Measurements from ENCODE around the gene ITGBL1.

Gene ITGBL1

DNA sequence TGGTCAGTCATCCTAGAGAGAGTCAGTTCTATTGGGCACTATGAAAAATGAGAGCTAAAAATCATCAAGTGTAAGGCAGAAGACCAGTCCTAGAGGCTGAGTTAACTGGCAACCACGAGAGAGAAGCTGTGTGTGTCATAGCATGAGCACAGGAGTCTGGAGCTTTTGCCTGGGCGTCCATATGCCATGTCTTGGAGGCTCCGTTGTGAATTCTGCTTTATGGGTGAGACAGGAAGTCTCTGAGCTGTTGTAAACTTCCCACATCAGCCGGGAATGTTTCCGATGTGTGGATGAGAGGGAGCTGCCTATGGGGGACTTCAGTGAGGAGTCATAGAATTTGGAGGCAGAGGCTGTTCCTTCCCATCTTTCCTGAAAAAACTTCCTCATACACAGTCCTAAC lies 120.0 kb downstream of the ITGBL1 start:
- DNase-seq = no peak

DNA sequence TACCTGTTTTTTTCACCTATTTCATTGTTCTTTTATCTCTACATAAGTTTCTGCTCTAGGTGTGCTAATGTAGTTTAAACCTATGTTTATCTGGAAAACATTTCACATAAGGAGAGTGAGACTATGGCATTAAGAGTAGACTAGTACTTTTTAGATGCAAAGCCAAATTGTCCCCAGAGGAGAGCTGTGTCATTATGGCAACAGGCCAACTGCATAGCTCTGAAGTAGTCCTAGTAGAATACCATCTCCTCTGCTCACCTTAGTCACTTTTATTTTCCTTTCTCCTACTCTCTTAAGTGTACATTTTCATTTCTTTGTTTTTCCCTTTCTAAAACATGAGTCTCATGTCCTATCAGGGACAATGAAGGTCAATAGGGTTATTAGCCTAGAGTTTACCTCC lies 123.1 kb downstream of the ITGBL1 start:
- no peak for DNase-seq

DNA sequence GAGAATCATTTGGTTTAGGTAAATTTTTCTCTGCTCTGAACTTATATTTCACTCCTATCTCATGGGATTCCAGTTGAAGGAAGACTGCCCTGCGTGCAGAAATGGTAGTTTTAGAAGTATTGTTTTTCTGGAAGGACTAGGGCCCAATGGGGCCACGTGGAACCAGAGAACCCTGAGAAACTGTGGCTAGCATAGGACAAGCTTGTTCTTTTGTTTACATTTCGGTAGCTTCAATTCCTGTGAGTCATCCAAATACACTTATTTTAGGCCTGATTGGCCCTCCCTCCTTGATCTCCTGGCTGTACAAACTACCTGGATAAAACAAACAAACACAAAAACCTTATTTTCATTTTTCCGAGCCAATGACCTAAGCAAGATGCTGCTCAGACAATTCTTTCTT lies 124.0 kb downstream of the ITGBL1 start:
- DNase-seq = no peak

DNA sequence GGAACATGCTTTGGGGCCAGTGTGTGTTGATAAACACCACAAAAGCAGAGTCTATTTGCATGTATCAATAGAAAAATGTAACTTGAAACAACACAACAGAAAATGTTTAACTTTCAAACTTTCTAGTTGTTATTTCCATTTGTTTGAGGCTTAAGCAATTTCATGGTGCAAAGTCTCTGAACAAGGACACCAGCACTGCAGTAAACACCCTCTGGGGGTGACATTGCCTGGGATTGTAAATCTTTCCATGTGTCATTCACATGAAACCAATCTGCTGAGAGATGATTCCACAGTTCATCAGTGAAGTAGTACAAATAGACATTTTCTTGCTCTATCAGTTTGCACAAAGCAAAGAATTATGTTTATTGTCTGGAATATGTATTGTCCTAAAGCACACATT lies 124.5 kb downstream of the ITGBL1 start:
- no peak for DNase-seq

DNA sequence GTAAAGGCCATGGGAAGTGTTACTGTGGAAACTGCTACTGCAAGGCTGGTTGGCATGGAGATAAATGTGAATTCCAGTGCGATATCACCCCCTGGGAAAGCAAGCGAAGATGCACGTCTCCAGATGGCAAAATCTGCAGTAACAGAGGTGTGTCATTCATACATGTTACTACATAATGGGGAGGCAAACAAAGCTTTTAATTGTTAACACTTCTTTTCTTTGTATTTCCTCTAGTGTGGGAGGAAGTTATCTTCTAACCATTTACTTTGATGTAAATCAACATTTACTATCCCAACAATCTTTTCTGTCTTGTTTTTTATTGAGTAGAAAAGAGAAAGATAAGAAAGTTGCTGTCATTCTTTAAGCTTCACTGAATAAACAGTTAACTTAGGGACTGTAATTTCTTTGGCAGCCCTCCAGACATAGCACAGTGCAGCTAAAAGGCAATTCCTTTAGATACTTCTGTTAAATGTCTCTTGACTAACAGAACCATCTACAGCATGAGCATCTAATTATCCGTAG lies 126.9 kb downstream of the ITGBL1 start:
- DNase-seq = no peak

DNA sequence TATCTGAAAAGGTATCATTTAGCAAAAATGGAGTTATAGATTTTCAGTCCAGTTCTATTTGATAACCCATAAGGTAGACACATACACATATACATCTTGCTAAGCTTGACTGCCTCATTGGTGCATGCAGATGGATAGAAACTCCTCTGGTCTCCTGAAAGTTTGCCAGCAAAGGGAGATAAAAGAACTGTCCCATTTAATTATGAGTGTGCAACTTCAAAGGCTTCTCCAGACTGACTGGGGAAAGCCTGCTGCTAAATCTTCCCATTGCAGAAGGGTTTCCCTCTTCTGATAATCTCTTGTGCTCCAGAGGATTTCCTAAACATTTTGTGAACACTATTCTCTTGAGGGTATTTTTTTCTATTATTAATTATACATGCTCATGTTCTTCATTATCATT lies 131.9 kb downstream of the ITGBL1 start:
- DNase-seq = no peak

DNA sequence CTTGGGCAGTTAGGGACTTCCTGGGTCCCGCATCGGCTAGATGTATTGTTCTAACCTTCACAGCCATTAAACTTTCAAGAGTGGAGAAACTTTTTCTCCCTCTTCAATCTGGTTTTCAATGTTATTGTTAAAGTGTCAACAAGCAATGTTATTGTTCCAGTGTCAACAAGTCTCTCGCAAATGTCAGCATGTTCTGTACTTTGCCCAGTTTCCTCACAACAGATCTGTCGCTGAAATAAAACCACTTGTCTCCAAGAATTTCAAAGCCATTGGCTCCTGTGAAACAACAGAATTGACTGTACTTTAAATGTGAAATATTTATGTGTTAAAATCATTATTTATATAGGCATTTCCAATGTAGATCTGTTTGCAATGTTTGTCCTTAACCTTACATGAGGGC lies 138.0 kb downstream of the ITGBL1 start:
- no peak for DNase-seq

DNA sequence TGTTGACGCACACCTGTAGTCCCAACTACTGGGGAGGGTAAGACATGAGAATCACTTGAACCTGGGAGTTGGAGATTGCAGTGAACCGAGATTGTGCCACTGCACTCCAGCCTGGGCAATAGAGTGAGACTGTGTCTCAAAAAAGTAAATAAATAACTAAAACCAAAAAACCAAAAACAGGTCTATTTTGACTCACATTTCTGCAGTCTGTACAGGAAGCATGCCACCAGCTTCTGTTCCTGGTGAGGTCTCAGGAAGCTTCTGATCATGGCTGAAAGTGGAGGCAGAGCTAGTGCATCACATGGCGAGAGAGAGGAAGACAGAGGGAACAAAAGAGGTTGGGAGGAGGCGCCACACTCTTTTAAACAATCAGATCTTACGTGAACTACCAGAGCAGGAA lies 142.5 kb downstream of the ITGBL1 start:
- no peak for DNase-seq

DNA sequence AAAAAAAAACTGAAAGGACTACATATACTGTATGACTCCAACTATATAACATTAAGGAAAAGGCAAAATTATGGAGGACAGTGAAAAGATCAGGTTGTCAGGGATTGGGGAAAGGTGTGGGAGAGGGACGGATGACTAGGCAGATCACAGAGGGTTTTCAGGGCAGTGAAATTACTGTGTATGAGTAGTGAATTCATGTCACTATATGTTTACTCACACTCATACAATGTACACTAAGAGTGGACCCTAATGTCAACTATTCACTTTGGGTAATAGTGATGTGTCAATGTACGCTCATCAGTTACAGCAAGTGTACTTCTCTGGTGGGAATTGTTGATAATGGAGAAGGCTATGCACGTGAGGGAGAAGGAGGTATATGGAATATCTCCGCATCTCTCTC lies 144.3 kb downstream of the ITGBL1 start:
- no peak for DNase-seq

DNA sequence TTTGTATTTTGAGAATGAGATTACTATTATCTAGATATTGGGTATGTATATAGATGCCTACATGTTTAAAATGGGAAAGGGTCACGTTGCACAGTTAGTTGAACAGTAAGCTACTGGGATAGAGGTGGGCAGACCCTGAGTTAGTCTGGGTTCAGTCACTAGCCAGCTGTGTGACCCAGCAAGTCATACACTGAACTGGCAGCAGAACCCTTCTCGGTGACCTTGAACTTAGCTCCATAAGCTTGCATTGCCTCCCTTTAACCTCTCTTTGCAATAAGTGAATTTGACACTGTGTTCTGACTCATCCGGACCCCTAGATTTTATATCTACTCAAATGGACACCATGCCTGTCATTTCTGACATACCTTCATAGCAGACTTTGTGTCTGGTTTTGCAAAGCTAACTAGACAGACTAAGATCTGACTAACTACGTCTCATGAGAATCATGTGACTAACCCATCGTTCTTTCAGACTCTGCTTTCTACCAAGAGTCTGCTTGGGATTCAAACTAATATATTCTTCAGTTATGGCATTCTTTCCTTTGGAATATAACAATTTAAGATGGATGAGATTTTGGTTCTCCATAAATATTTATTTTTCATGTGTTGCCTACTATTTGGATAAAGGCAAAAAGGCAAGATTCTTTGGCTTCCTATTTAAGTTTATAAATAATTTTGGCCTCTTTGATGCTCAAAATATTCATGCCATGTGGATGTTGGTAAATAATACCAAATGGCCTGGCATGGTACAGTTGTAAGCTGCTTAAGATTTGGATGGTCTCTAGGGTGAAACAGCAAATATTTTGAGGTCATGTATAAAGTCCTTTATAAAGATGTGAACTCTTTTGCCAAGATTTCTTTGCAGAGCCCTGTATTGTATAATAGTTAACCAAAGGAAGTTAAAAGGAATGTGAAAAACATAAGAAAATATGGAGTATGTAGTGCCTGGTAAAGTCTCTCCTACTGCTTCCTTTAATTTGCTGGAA lies 159.3 kb downstream of the ITGBL1 start:
- DNase-seq = no peak

DNA sequence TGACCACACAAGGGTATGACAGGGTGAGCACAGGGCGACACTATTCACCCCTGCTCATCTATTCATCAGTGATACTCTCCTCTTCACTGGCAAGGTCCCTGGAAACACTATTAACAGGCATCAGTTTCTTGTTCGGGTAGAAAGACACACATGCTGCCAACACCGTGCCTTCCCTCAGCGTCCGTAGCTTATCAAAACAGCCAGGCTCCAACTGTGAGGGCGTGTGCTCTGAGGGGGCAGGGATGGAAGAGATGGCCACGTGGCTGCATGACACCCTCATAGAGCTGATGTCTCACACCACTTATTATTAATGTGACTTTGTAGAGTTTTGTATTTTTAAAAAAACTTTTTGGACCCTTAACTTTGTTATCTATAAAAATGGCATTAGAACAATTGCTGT lies 160.3 kb downstream of the ITGBL1 start:
- DNase-seq = no peak

DNA sequence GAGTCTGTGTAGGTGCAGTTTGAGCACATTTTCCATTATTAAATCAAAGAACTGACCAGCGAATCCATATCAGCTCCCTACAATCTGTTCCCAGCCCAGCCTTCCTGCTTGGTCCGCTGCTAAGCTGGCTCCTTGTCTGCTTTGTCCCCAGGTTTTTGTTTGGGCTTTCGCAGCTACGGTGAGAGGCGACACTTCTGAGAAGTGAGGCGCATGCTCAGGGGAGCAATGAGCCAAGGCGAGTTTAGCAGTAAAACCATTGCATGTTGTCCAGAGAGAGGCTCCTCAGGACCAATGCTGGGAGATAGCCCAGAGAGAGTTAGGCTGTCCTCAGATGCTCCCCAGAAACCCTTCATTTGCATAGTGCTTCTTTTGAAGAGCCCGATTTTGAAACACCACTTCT lies 162.0 kb downstream of the ITGBL1 start:
- no peak for DNase-seq

DNA sequence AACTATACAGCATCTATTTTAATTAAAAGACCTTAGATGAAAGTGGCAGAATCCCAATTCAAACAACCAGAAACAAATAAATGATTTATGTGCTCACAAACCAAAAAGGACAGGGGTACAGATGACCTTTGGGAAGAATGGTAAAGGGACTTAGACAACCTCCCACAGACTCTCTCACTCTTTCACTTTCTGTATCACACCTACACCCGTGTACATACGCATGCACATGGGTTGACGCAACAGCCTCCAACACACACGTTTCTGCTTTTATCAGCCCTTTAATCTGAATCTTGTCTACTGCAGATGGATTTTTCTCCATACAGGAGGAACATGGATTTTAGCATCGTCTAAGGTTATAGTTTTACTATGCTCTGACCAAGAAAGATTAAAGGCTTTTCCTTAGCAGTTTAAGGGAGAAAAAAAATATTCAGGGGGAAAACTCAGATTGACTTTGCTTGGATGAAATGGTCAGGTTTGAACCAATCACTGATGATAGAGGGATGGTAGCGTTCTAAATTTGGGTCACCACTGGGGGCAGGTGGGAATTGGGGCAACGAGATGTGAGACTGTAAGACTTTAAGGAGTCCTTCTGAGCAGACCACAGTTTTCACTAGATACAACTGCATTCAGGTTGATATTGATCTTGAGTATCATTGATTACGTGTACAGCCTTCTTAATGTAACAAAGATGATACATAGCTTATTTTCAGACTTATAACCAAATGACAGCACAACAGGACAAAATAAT lies 166.1 kb downstream of the ITGBL1 start:
- DNase-seq = no peak

DNA sequence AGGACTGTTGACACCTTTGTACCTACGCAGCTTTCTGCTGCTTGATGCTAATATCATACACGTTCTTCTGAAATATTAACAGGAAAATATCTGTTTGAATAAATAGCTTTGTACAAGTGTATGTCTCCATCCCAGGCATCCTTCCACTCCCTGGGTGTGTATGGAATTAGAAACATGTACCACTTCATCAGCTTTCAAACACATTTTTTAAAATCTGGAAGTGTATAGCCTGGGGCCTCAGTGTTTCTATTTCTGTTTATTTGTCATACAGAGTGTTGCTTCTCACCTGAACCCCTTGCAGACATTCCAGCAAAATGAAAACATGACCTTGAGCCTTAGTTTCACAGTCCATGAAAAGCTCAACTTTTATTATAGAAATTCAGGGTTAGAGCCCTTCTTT lies 168.6 kb downstream of the ITGBL1 start:
- no peak for DNase-seq

DNA sequence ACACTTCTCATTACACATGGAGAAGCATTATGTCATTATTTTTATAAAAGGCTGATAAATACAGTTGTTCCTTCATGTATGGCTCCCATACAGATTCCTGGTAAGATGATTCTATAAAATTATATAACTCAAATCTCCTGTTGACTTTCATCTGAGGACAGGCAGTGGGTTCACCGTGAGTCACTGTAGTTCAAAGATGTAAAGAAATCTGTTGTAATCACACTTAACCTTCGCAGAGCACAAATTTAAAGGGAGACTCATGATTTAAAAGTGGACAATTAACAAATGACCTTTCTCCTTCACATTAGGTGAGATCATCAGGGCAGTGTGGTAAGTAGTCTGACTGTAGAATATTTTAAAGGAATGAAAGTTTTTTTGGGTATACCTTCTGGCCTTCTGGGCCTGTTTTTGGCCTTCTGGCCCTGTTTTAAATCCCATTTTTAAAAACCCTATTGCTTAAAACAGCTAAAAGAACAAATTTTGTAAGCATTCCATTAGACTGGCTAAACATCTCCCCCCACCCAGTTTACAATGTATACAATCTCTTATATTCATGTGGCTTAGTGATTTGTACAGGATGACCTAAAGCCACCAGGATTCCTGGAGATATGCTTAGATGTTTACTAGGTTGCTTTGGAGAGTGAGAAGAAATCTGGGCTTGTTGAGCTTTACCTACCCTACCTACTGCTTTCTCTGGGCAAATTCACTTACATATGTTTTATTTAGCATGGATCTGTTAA lies 171.2 kb downstream of the ITGBL1 start:
- DNase-seq = no peak

DNA sequence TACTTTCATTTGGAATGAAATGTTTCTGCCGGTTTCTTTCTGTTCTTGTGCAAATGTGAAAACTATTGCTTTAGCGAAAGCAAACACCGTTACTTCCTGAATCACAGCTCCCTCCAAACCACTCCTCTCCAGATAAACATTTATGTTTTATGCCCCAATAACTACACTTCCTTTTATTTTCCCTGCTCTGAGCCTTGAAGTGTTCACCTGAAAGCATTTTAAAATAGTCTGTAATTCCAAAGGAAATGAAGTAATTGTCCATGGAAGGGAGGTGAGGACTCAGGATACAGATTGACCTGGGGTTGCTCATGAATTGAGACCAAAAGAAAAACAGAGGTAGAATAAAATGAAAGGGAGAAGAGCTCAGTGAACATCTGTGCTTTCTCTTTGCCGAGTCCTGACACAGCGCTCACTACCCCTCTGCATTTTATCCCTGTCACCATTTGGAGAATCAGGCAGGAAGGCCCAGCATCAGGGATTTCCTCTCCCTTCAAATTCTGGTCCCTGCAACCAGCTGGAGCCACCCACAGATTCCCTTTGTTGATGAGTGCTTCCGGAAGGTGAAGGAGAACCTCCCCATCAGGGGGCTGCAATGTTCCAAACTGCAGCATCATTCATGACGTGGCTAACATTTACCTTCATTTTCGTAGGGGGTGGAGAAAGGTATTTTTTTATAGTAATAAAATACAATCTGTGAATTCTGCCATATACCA lies 171.9 kb downstream of the ITGBL1 start:
- no peak for DNase-seq

DNA sequence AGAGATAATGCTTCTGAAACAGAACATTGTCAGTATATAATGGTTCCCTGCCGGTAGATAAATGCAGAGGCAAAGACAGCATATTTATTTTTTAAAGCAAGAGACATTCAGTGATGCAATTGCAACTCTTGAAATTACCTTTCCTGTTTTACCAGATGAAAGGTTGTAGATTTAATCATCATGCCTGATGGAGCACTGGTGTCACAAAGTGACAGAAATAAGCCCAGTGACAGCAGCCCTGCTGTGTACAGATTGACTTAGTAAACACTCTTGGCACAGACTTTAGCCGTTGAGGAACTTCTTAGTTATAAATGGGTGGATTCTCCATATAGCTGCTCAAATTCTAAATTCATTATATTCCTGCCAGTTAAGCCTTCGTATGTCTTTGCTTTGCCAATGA lies 172.5 kb downstream of the ITGBL1 start:
- DNase-seq = no peak

DNA sequence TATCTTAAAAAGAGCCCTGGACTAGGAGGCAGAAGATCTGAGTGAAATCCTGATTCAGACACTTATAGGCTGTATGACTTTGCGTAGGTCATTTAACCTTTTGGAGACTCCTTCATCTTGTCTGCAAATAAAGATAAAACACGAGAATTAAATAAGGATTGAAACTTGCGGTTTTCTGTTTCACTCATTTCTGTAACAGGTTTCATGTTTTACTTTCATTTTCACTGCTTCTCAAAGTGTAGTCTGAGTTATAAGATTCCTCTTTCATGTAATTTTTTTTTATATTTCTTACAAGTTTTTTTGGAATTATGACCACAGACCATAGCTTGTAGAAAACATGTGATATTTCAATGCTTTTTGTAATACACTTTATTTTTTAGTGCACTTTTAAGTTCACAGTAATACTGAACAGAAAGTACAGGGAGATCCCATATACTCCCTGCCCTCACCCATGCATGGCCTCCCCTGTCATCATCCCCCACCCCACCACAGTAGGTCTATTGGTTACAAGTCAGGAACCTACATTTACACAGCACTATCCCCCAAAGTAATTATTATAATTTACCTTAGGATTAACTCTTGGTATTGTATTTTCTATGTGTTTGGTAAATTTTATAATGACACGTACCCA lies 174.6 kb downstream of the ITGBL1 start:
- DNase-seq = peak; percentile 29 to 37

DNA sequence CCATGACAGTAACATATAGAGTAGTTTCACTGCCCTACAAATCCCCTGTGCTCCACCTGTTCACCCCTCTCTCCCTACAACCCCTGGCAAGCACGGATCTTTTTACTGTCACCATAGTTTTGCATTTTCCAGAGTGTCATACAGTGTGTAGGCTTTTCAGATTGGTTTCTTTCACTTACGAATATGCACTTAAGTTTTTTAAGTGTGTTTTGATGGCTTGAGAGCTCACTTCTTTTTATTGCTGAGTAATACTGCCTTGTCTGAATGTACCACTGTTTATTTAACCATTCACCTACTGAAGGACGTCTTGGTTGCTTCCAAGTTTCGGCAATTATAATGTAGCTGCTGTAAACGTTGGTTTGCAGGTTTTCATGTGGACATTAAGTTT lies 175.1 kb downstream of the ITGBL1 start:
- no peak for DNase-seq

DNA sequence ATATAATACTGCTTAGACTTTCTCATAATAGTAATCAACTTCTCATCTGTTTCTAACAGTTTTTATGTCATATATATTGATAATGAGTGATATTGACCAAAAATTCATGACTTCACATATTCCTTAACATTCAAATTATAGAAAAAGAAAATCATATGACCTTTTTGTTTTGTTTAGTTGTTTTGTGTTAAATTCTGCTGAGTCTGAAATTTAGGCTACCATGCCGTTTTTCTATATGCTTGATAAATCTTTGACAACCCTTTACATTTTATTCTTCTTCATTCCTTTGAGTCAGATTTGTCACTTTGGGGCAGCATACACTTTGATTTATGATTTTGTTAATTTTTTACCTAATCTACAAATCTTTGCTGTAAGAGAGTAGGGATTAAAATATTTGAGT lies 176.4 kb downstream of the ITGBL1 start:
- no peak for DNase-seq

DNA sequence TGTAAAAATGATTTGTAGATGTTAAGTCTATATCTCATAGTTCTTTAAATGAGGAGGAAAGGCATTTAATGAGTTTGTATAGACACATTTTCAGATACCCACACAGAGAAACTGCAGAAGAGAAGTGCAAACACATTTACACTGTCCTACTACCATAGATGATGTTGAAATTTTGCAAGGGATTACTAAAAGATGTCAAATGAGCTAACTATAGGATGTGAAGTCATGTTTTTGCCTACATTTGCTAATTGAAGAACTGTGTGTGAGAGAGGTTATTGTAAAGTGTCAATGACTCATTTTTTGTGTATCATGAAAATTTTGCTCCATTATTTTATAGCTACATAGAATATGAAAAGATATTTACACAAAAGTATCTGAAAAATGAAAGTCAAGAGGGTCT lies 178.9 kb downstream of the ITGBL1 start:
- no peak for DNase-seq

DNA sequence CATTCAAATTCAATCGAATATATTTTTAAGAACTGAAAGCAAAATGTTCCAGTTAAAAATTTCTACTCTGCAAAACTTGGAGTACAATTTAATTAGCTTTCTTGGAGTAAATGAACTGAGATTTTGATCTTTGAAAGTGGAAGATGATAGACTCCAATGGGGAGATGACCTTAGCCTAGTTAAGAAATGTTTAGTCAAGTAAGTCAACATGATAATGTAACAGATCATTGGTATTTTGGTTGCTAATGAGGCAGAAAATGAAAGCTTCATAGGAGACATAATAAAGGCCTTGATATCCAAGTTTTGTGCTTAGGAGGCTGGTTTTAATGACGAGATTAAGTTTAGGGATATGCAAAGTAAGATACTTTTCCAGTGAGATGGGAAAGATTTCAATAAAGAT lies 181.7 kb downstream of the ITGBL1 start:
- no peak for DNase-seq

All from activated T-cell treated with anti-CD3 and anti-CD28 coated beads, Interleukin-2, amount 50 U/mL, for 48 hours (primary cell).